HCT116 (cell line): Measurements from ENCODE around the gene KCNC2. TPM values are rescaled to one million over a fixed set of nuclear protein-coding genes. Genes with fewer than 3 reads are reported as not detected.

ENCODE experiments used
- ATAC-seq: fragments of 200-7000 bp; cut with Tn5 transposase; 2 replicates; pipeline ENCODE4 v1.9.1; 2020; ENCODE audit warnings: mild to moderate bottlenecking, moderate library complexity
- BruUV-seq: library from RNA; stranded (reverse); fragments of 400-500 nt; replicated peaks from 2 replicates; lab custom pipeline; 2021; lab: Mats Ljungman, UMichigan
- CTCF ChIA-PET: fragments of 300-600 bp; sonication (Branson Sonifier 250); formaldehyde crosslinking; loops from one replicate; lab custom pipeline; 2021; ENCODE audit warnings: antibody characterized with exemption; lab: Charles Lee
- POLR2A ChIA-PET: fragments of 300-600, 350-600 bp; sonication (Branson Sonifier 250); formaldehyde crosslinking; loops from one replicate; lab custom pipeline; 2021; ENCODE audit warnings: antibody characterized with exemption; lab: Charles Lee
- RAD21 ChIA-PET, 2 experiments: fragments of 300-600 bp; sonication (Branson Sonifier 250); formaldehyde crosslinking; loops; one replicate each; lab custom pipeline; 2023; ENCODE audit warnings: low total read pairs in 2 of 2; ENCODE audit not compliant: uncharacterized antibody in 2 of 2, unreplicated experiment in 2 of 2, low non-redundant PET in 1 of 2; lab: Charles Lee
- DNase-seq: peaks from one replicate; pipeline ENCODE4 v3.0.0-alpha.2; 2010; ENCODE audit warnings: low read depth, low spot score
- H2AFZ ChIP-seq: fragments of 200-600 bp; shearing (Covaris generic), sonication (generic); 2 replicates; pipeline ENCODE4 v1.6.1; 2017; ENCODE audit warnings: low read depth, mixed run types, mixed read lengths, antibody characterized with exemption, low read length; ENCODE audit not compliant: poor library complexity, severe bottlenecking
- H3K27ac ChIP-seq: 2 replicates; pipeline ENCODE4 v1.5.1; 2012; ENCODE audit warnings: low read depth, low read length
- H3K27me3 ChIP-seq: fragments of 200-600 bp; sonication (generic); 2 replicates; pipeline ENCODE4 v1.6.1; 2016; ENCODE audit warnings: mixed run types, low read length, mixed read lengths; ENCODE audit not compliant: insufficient read depth
- H3K36me3 ChIP-seq, 2 experiments: fragments of 200-500 bp in 1 of 2; fragments of 200-600 bp in 1 of 2; sonication (Bioruptor generic) in 1 of 2; sonication (generic) in 1 of 2; 2 replicates each; pipeline versions ENCODE4 v1.5.1 to v1.6.1; 2014 to 2016; ENCODE audit warnings: low read length in 2 of 2, inconsistent platforms in 1 of 2, mixed read lengths in 1 of 2, mixed run types in 1 of 2; ENCODE audit not compliant: insufficient read depth in 2 of 2, control insufficient read depth in 1 of 2
- H3K4me1 ChIP-seq, 2 experiments: fragments of 200-600 bp in 1 of 2; sonication (generic) in 1 of 2; 2 replicates each; pipeline versions ENCODE4 v1.5.1 to v1.6.1; 2012 to 2017; ENCODE audit warnings: low read length in 2 of 2, inconsistent platforms in 1 of 2, mild to moderate bottlenecking in 1 of 2, mixed read lengths in 1 of 2, mixed run types in 1 of 2, moderate library complexity in 1 of 2; ENCODE audit not compliant: insufficient read depth in 2 of 2, control insufficient read depth in 1 of 2
- H3K4me2 ChIP-seq: fragments of 200-600 bp; sonication (generic); 2 replicates; pipeline ENCODE4 v1.6.1; 2017; ENCODE audit warnings: mixed run types, low read length, mixed read lengths
- H3K4me3 ChIP-seq, 2 experiments: fragments of 200-600 bp in 1 of 2; sonication (generic) in 1 of 2; replicated peaks in 1 of 2; 2 replicates each; pipeline ENCODE4 v1.5.1; 2011 to 2016; ENCODE audit warnings: low read length in 2 of 2, control low read depth in 1 of 2, low read depth in 1 of 2, mild to moderate bottlenecking in 1 of 2, mixed read lengths in 1 of 2, mixed run types in 1 of 2
- H3K79me2 ChIP-seq: fragments of 200-600 bp; sonication (generic); 2 replicates; pipeline ENCODE4 v1.6.1; 2017; ENCODE audit warnings: mild to moderate bottlenecking, mixed run types, low read length, moderate library complexity, mixed read lengths; ENCODE audit not compliant: insufficient read depth
- H3K9ac ChIP-seq: fragments of 200-600 bp; sonication (generic); 2 replicates; pipeline ENCODE4 v1.6.1; 2016; ENCODE audit warnings: low read length, mixed read lengths
- H3K9me2 ChIP-seq: fragments of 200-600 bp; sonication (generic), shearing (Covaris generic); 2 replicates; pipeline ENCODE4 v1.6.1; 2017; ENCODE audit warnings: mixed run types, mild to moderate bottlenecking, moderate library complexity; ENCODE audit not compliant: insufficient read depth
- H3K9me3 ChIP-seq, 2 experiments: fragments of 200-500 bp in 1 of 2; fragments of 200-600 bp in 1 of 2; sonication (Bioruptor generic) in 1 of 2; sonication (generic) in 1 of 2; 2 replicates each; pipeline ENCODE4 v1.6.1; 2014 to 2017; ENCODE audit warnings: low read length in 2 of 2, mixed read lengths in 2 of 2, inconsistent platforms in 1 of 2, low read depth in 1 of 2, mild to moderate bottlenecking in 1 of 2, mixed run types in 1 of 2, moderate library complexity in 1 of 2; ENCODE audit not compliant: control insufficient read depth in 1 of 2, insufficient read depth in 1 of 2
- H4K20me1 ChIP-seq: fragments of 200-600 bp; sonication (generic), shearing (Covaris generic); 2 replicates; pipeline ENCODE4 v1.6.1; 2017; ENCODE audit warnings: mixed run types, mild to moderate bottlenecking, moderate library complexity; ENCODE audit not compliant: insufficient read depth
- EGR1 ChIP-seq: IDR thresholded peaks from 2 replicates; pipeline ENCODE4 v1.6.1; 2012; ENCODE audit warnings: low read depth
- EZH2phosphoT487 ChIP-seq: fragments of 200-600 bp; IDR thresholded peaks from 2 replicates; pipeline ENCODE4 v1.6.1; 2018; ENCODE audit warnings: antibody characterized with exemption, borderline replicate concordance
- POLR2A ChIP-seq: IDR thresholded peaks from 2 replicates; pipeline ENCODE4 v1.7.0; 2011; ENCODE audit warnings: borderline replicate concordance; ENCODE audit not compliant: insufficient read depth, insufficient read length; ENCODE audit errors: extremely low read depth
- SIN3A ChIP-seq: IDR thresholded peaks from 2 replicates; pipeline ENCODE4 v1.6.1; 2012; ENCODE audit warnings: low read depth
- SRF ChIP-seq: IDR thresholded peaks from 2 replicates; pipeline ENCODE4 v1.6.1; 2012; ENCODE audit warnings: low read depth
- ZFX ChIP-seq: fragments of 450-650 bp; IDR thresholded peaks from 2 replicates; pipeline ENCODE4 v1.6.1; 2017
- ZNF274 ChIP-seq: fragments of 200-500 bp; sonication (Bioruptor generic); IDR thresholded peaks from 2 replicates; pipeline ENCODE4 v1.6.1; 2014; ENCODE audit warnings: mild to moderate bottlenecking, low read depth, low read length, inconsistent platforms
- intact Hi-C: fragments of 100-400 bp; cut with micrococcal nuclease; formaldehyde crosslinking; loops from 2 replicates; pipeline ENCODE4 v1.10.0; 2022
- total RNA-seq: library from RNA; stranded (reverse); gene quantifications from one replicate; pipeline ENCODE4 v1.2.1, GENCODE V29; 2021; ENCODE audit not compliant: unreplicated experiment
- TF ChIP-seq, protein P1 (sequence below), 3 experiments: fragments of 200-600 bp in 1 of 3; sonication (generic) in 1 of 3; IDR thresholded peaks in 2 of 3; conservative IDR thresholded peaks in 1 of 3; 2 replicates each; pipeline ENCODE4 v1.5.1; 2012 to 2017; ENCODE audit warnings: low read depth in 2 of 3, low read length in 2 of 3, antibody characterized with exemption in 1 of 3, borderline replicate concordance in 1 of 3, control low read depth in 1 of 3, mild to moderate bottlenecking in 1 of 3, mixed read lengths in 1 of 3, mixed run types in 1 of 3, moderate library complexity in 1 of 3; ENCODE audit not compliant: insufficient read depth in 1 of 3
- TF ChIP-seq, protein P2 (sequence below): IDR thresholded peaks from 2 replicates; pipeline ENCODE4 v1.6.1; 2011; ENCODE audit warnings: mild to moderate bottlenecking, low read length, moderate library complexity; ENCODE audit not compliant: insufficient replicate concordance; ENCODE audit errors: extremely low read depth
- TF ChIP-seq, protein P3 (sequence below): IDR thresholded peaks from 2 replicates; pipeline ENCODE4 v1.6.1; 2012; ENCODE audit warnings: low read depth

The KCNC2 gene
- total RNA-seq, 1 experiment from 2014 or later, result not detected

DNA sequence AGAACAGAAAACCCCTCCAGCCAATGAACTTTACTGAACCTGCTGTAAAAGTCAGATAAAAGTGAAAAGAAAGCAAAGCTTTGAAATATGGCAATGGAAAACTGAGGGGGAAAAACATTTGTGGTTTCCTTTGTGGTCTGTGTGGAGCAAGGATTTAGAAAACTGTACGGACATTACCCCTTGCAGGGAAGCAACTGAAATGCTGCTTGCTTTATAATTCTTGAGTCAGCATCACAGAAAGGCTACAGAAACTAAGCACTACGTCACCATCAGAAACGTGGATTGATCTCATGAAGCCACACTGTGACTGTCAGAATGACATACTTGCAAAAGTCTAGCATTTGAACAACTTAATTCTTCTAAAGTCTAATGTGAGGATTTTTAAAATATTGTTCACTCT is 2.4 kb upstream of the KCNC2 start:
- DNase-seq (no peak), ATAC-seq (no peak)
- Histone ChIP-seq H3K9me2 (no peaks in the 10 kb centered on the region), H3K79me2 (no peaks in the 10 kb centered on the region), H2AFZ (no peak overlapping the region), H3K27me3 (no peaks in the 10 kb centered on the region), H3K9ac (no peak overlapping the region), H3K9me3 (no peaks in the 10 kb centered on the region), H3K4me3 (no peak overlapping the region), H3K4me2 (no peak overlapping the region), H3K27ac (no peak overlapping the region), H3K4me1 (no peaks in the 10 kb centered on the region), H3K36me3 (no peaks in the 10 kb centered on the region), H4K20me1 (no peaks in the 10 kb centered on the region)
- ChIA-PET CTCF (no interaction called here), POLR2A (no interaction called here), RAD21 (no interaction called here)
- TF ChIP-seq, protein P1, sequence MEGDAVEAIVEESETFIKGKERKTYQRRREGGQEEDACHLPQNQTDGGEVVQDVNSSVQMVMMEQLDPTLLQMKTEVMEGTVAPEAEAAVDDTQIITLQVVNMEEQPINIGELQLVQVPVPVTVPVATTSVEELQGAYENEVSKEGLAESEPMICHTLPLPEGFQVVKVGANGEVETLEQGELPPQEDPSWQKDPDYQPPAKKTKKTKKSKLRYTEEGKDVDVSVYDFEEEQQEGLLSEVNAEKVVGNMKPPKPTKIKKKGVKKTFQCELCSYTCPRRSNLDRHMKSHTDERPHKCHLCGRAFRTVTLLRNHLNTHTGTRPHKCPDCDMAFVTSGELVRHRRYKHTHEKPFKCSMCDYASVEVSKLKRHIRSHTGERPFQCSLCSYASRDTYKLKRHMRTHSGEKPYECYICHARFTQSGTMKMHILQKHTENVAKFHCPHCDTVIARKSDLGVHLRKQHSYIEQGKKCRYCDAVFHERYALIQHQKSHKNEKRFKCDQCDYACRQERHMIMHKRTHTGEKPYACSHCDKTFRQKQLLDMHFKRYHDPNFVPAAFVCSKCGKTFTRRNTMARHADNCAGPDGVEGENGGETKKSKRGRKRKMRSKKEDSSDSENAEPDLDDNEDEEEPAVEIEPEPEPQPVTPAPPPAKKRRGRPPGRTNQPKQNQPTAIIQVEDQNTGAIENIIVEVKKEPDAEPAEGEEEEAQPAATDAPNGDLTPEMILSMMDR (IDR thresholded peaks at IDR 0.05 in 2 of 3, conservative IDR thresholded peaks at IDR 0.05 in 1 of 3; ENCODE audit: borderline replicate concordance in 1 of 3, insufficient read depth in 1 of 3, low read depth in 2 of 3, low read length in 2 of 3), result no peak
- TF ChIP-seq ZFX (no peak), EGR1 (no peak), ZNF274 (no peak), POLR2A (no peak), SIN3A (no peak), SRF (no peak)
- no TSS peak for BruUV-seq
- intact Hi-C loops, result no loop called here

DNA sequence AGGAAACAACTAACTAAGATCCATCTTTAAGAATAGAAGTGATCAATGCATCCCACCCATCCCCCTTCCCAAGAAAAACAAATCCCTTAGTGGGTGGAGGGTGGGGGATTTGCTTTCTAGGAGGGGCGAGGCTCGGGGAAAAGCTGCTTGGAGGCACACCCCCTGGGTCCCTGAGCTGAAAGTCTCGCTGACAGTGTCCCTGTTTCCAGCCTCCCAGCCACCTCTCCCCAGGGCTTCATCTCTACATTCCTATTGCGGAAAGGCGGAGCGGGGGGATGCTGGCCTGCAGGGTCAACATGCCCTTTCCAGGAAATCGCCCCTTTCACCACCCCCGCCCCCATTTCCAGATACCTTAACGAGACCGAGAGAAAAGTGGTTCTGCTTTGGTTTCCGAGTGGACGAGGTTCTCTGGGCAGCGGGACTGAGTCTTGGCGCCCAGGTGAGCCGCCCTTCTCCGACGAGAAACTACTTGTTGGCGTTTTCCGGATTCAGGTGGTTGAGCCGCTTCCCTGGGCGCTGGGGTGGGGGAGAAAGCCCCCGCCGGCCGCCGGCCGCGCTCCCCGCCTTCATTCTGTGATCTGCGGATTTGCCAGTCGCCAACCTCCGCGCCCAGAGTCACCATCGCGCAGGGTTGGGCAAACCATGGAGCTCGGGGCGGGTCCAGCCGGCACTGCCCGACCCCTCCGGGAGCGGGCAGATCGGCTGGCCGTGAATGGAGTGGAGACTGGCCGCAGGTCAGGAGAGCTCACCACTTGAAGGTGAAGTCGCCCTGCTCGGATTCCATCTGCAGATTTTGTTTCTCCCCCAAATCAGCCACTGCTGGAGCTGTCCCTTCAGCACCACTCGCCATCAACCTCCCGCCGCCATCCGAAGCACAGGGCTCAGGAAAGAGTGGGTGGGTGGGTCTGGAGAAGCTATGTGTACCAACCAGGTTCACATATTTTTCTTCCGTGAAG is 505 bp downstream of the KCNC2 start:
- ChIA-PET CTCF (no interaction called here), RAD21 (no interaction called here), POLR2A (no interaction called here)
- Histone ChIP-seq H3K9me3 (no peaks in the 10 kb centered on the region), H3K27ac (no peak overlapping the region), H3K4me3 (no peak overlapping the region), H3K9ac (no peak overlapping the region), H3K79me2 (no peaks in the 10 kb centered on the region), H3K4me2 (no peak overlapping the region), H3K36me3 (no peaks in the 10 kb centered on the region), H3K4me1 (no peaks in the 10 kb centered on the region), H2AFZ (no peak overlapping the region), H4K20me1 (no peaks in the 10 kb centered on the region), H3K27me3 (no peaks in the 10 kb centered on the region), H3K9me2 (no peaks in the 10 kb centered on the region)
- intact Hi-C loops, result no loop called here
- DNase-seq (no peak), ATAC-seq (no peak)
- no peak for TF ChIP-seq EZH2phosphoT487
- TF ChIP-seq, protein P2, sequence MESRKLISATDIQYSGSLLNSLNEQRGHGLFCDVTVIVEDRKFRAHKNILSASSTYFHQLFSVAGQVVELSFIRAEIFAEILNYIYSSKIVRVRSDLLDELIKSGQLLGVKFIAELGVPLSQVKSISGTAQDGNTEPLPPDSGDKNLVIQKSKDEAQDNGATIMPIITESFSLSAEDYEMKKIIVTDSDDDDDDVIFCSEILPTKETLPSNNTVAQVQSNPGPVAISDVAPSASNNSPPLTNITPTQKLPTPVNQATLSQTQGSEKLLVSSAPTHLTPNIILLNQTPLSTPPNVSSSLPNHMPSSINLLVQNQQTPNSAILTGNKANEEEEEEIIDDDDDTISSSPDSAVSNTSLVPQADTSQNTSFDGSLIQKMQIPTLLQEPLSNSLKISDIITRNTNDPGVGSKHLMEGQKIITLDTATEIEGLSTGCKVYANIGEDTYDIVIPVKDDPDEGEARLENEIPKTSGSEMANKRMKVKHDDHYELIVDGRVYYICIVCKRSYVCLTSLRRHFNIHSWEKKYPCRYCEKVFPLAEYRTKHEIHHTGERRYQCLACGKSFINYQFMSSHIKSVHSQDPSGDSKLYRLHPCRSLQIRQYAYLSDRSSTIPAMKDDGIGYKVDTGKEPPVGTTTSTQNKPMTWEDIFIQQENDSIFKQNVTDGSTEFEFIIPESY, result no peak
- TF ChIP-seq, protein P3, sequence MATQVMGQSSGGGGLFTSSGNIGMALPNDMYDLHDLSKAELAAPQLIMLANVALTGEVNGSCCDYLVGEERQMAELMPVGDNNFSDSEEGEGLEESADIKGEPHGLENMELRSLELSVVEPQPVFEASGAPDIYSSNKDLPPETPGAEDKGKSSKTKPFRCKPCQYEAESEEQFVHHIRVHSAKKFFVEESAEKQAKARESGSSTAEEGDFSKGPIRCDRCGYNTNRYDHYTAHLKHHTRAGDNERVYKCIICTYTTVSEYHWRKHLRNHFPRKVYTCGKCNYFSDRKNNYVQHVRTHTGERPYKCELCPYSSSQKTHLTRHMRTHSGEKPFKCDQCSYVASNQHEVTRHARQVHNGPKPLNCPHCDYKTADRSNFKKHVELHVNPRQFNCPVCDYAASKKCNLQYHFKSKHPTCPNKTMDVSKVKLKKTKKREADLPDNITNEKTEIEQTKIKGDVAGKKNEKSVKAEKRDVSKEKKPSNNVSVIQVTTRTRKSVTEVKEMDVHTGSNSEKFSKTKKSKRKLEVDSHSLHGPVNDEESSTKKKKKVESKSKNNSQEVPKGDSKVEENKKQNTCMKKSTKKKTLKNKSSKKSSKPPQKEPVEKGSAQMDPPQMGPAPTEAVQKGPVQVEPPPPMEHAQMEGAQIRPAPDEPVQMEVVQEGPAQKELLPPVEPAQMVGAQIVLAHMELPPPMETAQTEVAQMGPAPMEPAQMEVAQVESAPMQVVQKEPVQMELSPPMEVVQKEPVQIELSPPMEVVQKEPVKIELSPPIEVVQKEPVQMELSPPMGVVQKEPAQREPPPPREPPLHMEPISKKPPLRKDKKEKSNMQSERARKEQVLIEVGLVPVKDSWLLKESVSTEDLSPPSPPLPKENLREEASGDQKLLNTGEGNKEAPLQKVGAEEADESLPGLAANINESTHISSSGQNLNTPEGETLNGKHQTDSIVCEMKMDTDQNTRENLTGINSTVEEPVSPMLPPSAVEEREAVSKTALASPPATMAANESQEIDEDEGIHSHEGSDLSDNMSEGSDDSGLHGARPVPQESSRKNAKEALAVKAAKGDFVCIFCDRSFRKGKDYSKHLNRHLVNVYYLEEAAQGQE, result peak; percentile 43
- BruUV-seq, result no TSS peak
